ENCODE data around the gene CYBRD1. TPM values are rescaled to one million over a fixed set of nuclear protein-coding genes. Genes with fewer than 3 reads are reported as not detected.

The CYBRD1 gene
- total and polyA plus RNA-seq, 2 donors (not counting 1 experiment from before 2014, with no cell fraction given): 227 to 250 TPM

GRCh38 chr2:171600126-171600525 lies 77.9 kb downstream of the CYBRD1 start:
- Histone ChIP-seq H3K27me3 (ENCODE audit: control insufficient read depth, insufficient read depth, low read length) (no peaks in the 10 kb centered on the region), H4K20me1 (ENCODE audit: control insufficient read depth, extremely low read depth, insufficient read depth, low read length) (no peaks in the 10 kb centered on the region), H3K4me3 (replicated peaks in 1 of 4; ENCODE audit: control extremely low read depth in 1 of 4, insufficient read depth in 1 of 4, low read depth in 3 of 4, low read length in 4 of 4) (no peak overlapping the region), H3K4me2 (ENCODE audit: extremely low read depth, insufficient read depth, low read length) (no peak overlapping the region), H3K9me3 (ENCODE audit: control insufficient read depth, insufficient read depth, low read depth, low read length) (no peaks in the 10 kb centered on the region), H3K9ac (ENCODE audit: insufficient read depth, low read length) (no peak overlapping the region), H3K79me2 (ENCODE audit: control insufficient read depth, insufficient read depth, low read length) (no peaks in the 10 kb centered on the region), H3K4me1 (ENCODE audit: control insufficient read depth, extremely low read depth, insufficient read depth, low read length) (peaks cover 6% of the 10 kb centered on the region), H3K36me3 (ENCODE audit: control insufficient read depth, insufficient read depth, low read length) (no peaks in the 10 kb centered on the region), H3K27ac (ENCODE audit: insufficient read depth, low read length) (no peak overlapping the region), H2AFZ (ENCODE audit: low read length) (no peak overlapping the region)
- no peak for TF ChIP-seq CTCF (conservative IDR thresholded peaks at IDR 0.05 in 1 of 2, IDR thresholded peaks at IDR 0.05 in 1 of 2; ENCODE audit: low read depth in 1 of 2, low read length in 2 of 2)
- TF ChIP-seq EZH2 (IDR thresholded peaks at IDR 0.05; ENCODE audit: low read length, missing control alignments): no peak
- DNase-seq (ENCODE audit: low read depth in 2 of 2): no peak

GRCh38 chr2:171602352-171602751 lies 80.1 kb downstream of the CYBRD1 start:
- Histone ChIP-seq H3K79me2 (ENCODE audit: control insufficient read depth, insufficient read depth, low read length) (no peaks in the 10 kb centered on the region), H3K9me3 (ENCODE audit: control insufficient read depth, insufficient read depth, low read depth, low read length) (no peaks in the 10 kb centered on the region), H3K4me3 (replicated peaks in 1 of 4; ENCODE audit: control extremely low read depth in 1 of 4, insufficient read depth in 1 of 4, low read depth in 3 of 4, low read length in 4 of 4) (no peak overlapping the region), H2AFZ (ENCODE audit: low read length) (no peak overlapping the region), H3K27ac (ENCODE audit: insufficient read depth, low read length) (no peak overlapping the region), H3K27me3 (ENCODE audit: control insufficient read depth, insufficient read depth, low read length) (no peaks in the 10 kb centered on the region), H3K4me1 (ENCODE audit: control insufficient read depth, extremely low read depth, insufficient read depth, low read length) (no peaks in the 10 kb centered on the region), H3K9ac (ENCODE audit: insufficient read depth, low read length) (no peak overlapping the region), H4K20me1 (ENCODE audit: control insufficient read depth, extremely low read depth, insufficient read depth, low read length) (no peaks in the 10 kb centered on the region), H3K4me2 (ENCODE audit: extremely low read depth, insufficient read depth, low read length) (no peak overlapping the region), H3K36me3 (ENCODE audit: control insufficient read depth, insufficient read depth, low read length) (no peaks in the 10 kb centered on the region)
- TF ChIP-seq CTCF (conservative IDR thresholded peaks at IDR 0.05 in 1 of 2, IDR thresholded peaks at IDR 0.05 in 1 of 2; ENCODE audit: low read depth in 1 of 2, low read length in 2 of 2) (no peak), EZH2 (IDR thresholded peaks at IDR 0.05; ENCODE audit: low read length, missing control alignments) (no peak)
- no peak for DNase-seq (ENCODE audit: low read depth in 2 of 2)

Other genes with a start within 250 kb of the CYBRD1 start
- gene METTL8, start 88.5 kb upstream of the CYBRD1 start, total RNA-seq: 10.8 and 16.7 TPM in 2 replicates
- gene METTL8, start 88.5 kb upstream of the CYBRD1 start, polyA plus RNA-seq: 22.4 and 23.8 TPM in 2 replicates
- 21.6 and 30.6 TPM in 2 replicates for gene DCAF17, start 88.2 kb upstream of the CYBRD1 start, total RNA-seq
- 10.1 and 10.2 TPM in 2 replicates for gene DCAF17, start 88.2 kb upstream of the CYBRD1 start, polyA plus RNA-seq
- 86.0 and 109 TPM in 2 replicates for gene DYNC1I2, start 165.0 kb downstream of the CYBRD1 start, total RNA-seq
- 204 and 238 TPM in 2 replicates for gene DYNC1I2, start 165.0 kb downstream of the CYBRD1 start, polyA plus RNA-seq